HepG2 (cell line): Measurements from ENCODE around the gene DNAJA2. TPM values are rescaled to one million over a fixed set of nuclear protein-coding genes. Genes with fewer than 3 reads are reported as not detected.
A peak's percentile ranks its signal among the peaks of the same experiment; 100 is the strongest.

Experiments used
- FOXP4 ChIP-seq: sonication (generic); formaldehyde crosslinking; IDR thresholded peaks from 2 replicates; pipeline ENCODE4 v1.4.0; 2020; ENCODE audit warnings: missing genetic modification reagents
- HES4 ChIP-seq: sonication (generic); formaldehyde crosslinking; IDR thresholded peaks from 2 replicates; pipeline ENCODE4 v1.9.0; 2021; ENCODE audit warnings: mild to moderate bottlenecking, missing genetic modification reagents, borderline replicate concordance
- IKZF1 ChIP-seq: fragments of 450-650 bp; IDR thresholded peaks from 2 replicates; pipeline ENCODE4 v1.7.1; 2016
- IRF1 ChIP-seq: sonication (generic); formaldehyde crosslinking; IDR thresholded peaks from 2 replicates; pipeline ENCODE4 v1.4.0; 2020; ENCODE audit warnings: low read depth, mild to moderate bottlenecking, missing genetic modification reagents
- KDM1A ChIP-seq: IDR thresholded peaks from 2 replicates; pipeline ENCODE4 v1.6.1; 2016; ENCODE audit warnings: missing compliant biosample characterization
- KLF11 ChIP-seq: IDR thresholded peaks from 2 replicates; pipeline ENCODE4 v1.6.1; 2016; ENCODE audit warnings: missing compliant biosample characterization
- MAX ChIP-seq: IDR thresholded peaks from 2 replicates; pipeline ENCODE4 v1.6.1; 2012; ENCODE audit warnings: inconsistent platforms
- MED13 ChIP-seq: sonication (generic); formaldehyde crosslinking; IDR thresholded peaks from 2 replicates; pipeline ENCODE4 v1.5.0; 2020; ENCODE audit warnings: missing genetic modification reagents
- NFIC ChIP-seq: IDR thresholded peaks from 2 replicates; pipeline ENCODE4 v1.6.1; 2012; ENCODE audit warnings: mild to moderate bottlenecking, low read length, inconsistent platforms
- ZBTB7B ChIP-seq: sonication (generic); formaldehyde crosslinking; IDR thresholded peaks from 2 replicates; pipeline ENCODE4 v1.4.0; 2020; ENCODE audit warnings: missing genetic modification reagents
- ZNF205 ChIP-seq: IDR thresholded peaks from 2 replicates; pipeline ENCODE4 v1.6.1; 2018; ENCODE audit warnings: missing biosample characterization, missing genetic modification reagents
- ZNF225 ChIP-seq: sonication (generic); formaldehyde crosslinking; IDR thresholded peaks from 2 replicates; pipeline ENCODE4 v1.4.0; 2020; ENCODE audit warnings: mild to moderate bottlenecking, missing genetic modification reagents
- ZNF382 ChIP-seq: sonication (generic); formaldehyde crosslinking; IDR thresholded peaks from 2 replicates; pipeline ENCODE4 v1.5.0; 2020; ENCODE audit warnings: missing genetic modification reagents, mild to moderate bottlenecking, borderline replicate concordance
- ZNF644 ChIP-seq: IDR thresholded peaks from 2 replicates; pipeline ENCODE4 v1.6.1; 2016; ENCODE audit warnings: low read depth
- ZNF713 ChIP-seq: sonication (generic); formaldehyde crosslinking; IDR thresholded peaks from 2 replicates; pipeline ENCODE4 v1.4.0; 2020; ENCODE audit warnings: mild to moderate bottlenecking, missing genetic modification reagents
- ZNF879 ChIP-seq: sonication (generic); formaldehyde crosslinking; IDR thresholded peaks from 2 replicates; pipeline ENCODE4 v1.8.1; 2023; ENCODE audit warnings: missing genetic modification reagents
- polyA plus RNA-seq, 8 experiments: library from polyadenylated mRNA; depleted of rRNA in 3 of 8; stranded (reverse) in 7 of 8; unstranded in 1 of 8; fragments of >200 nt; fragmentation: Illumina TruSeq in 4 of 8; extraction: Trizol in 4 of 8; gene quantifications; 2 replicates each; pipeline versions ENCODE4 v1.2.1 to v1.2.3, GENCODE V29; 2011 to 2016; ENCODE audit warnings: low read depth in 4 of 8, missing spikeins in 1 of 8, mixed read lengths in 1 of 8; ENCODE audit not compliant: insufficient read depth in 1 of 8
- total RNA-seq, 5 experiments: library from RNA; depleted of rRNA; stranded (reverse); fragments of >200 nt; fragmentation: Illumina TruSeq; extraction: Trizol; gene quantifications; 2 replicates each; pipeline ENCODE4 v1.2.3, GENCODE V29; 2016; ENCODE audit warnings: low read depth in 1 of 5
- TF ChIP-seq, protein P1 (sequence below): IDR thresholded peaks from 2 replicates; pipeline ENCODE4 v1.6.1; 2016; ENCODE audit warnings: low read depth
- TF ChIP-seq, protein P2 (sequence below): IDR thresholded peaks from 2 replicates; pipeline ENCODE4 v1.6.1; 2016
- TF ChIP-seq, protein P3 (sequence below): sonication (generic); formaldehyde crosslinking; IDR thresholded peaks from 2 replicates; pipeline ENCODE4 v1.8.1; 2023; ENCODE audit warnings: missing genetic modification reagents, mild to moderate bottlenecking, borderline replicate concordance

DNAJA2 gene
- total and polyA plus RNA-seq, 2 of the 13 experiments (the other 11 are each of a cell fraction or from before 2014, with no cell fraction given), result 25.4 to 176 TPM

DNA sequence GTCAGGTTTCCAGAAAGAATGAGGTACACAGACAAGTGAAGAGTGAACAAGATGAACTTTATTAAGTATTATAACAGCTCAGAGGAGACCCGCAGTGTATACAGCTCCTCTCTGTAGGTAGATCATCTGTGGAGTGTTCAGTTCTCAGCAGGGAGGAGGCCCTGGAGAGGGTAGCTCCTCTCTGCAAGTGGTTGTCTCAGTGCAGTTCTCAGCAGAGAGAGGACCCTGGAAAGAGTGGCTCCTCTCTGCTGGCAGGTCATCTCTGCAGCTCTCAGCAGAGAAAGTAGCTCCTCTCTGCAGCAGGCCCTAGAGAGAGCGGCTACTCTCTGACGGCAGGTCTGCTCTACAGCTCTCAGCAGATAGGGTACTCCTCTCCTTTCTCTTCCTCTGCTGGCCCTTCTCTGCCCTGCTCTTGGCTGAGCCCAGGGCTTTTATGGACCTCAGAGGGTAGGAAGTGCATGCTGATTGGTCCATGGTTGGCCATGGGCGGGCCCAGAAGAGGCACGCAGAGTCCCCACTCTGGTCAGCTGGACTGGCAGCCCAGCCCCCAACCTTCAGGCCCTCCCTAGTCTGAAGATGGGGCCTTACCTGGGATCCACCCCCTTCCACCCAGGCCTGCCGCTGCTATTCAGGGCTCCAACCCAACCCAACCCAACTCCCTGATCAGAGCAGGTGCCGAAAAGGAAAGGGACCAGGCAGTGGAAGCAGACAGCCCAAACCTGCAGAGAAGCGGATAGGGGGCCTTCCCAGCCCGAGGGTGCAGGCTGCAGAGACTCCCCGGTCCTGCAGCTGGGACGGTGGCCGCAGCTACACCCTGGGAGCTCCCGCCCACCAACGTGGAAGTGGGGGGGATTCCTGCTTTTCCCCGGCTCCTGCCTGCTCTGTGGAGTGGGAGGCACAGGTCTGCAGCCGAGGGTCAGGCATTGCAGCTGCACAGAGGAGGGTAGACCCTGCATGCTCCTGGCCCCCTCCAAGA is 18.5 kb upstream of the DNAJA2 start (continued):
- TF ChIP-seq, protein P1, sequence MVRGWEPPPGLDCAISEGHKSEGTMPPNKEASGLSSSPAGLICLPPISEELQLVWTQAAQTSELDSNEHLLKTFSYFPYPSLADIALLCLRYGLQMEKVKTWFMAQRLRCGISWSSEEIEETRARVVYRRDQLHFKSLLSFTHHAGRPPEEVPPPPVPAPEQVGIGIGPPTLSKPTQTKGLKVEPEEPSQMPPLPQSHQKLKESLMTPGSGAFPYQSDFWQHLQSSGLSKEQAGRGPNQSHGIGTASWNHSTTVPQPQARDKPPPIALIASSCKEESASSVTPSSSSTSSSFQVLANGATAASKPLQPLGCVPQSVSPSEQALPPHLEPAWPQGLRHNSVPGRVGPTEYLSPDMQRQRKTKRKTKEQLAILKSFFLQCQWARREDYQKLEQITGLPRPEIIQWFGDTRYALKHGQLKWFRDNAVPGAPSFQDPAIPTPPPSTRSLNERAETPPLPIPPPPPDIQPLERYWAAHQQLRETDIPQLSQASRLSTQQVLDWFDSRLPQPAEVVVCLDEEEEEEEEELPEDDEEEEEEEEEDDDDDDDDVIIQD, result 0 out of 2 replicates have a peak, but pooled peaks have one; percentile 14
- TF ChIP-seq KDM1A, result no peak
- TF ChIP-seq ZNF205, result peak; percentile 40; the same call in 1 of the 2 replicates
- no peak for TF ChIP-seq IRF1
- TF ChIP-seq FOXP4 (CRISPR knock-in tag), result no peak
- peak; percentile 34; the same call in 1 of the 2 replicates for TF ChIP-seq HES4 (CRISPR knock-in tag)
- TF ChIP-seq, protein P2, sequence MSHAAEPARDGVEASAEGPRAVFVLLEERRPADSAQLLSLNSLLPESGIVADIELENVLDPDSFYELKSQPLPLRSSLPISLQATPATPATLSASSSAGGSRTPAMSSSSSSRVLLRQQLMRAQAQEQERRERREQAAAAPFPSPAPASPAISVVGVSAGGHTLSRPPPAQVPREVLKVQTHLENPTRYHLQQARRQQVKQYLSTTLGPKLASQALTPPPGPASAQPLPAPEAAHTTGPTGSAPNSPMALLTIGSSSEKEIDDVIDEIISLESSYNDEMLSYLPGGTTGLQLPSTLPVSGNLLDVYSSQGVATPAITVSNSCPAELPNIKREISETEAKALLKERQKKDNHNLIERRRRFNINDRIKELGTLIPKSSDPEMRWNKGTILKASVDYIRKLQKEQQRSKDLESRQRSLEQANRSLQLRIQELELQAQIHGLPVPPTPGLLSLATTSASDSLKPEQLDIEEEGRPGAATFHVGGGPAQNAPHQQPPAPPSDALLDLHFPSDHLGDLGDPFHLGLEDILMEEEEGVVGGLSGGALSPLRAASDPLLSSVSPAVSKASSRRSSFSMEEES (CRISPR knock-in tag), result no peak
- TF ChIP-seq, protein P3, sequence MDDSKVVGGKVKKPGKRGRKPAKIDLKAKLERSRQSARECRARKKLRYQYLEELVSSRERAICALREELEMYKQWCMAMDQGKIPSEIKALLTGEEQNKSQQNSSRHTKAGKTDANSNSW (CRISPR knock-in tag), result no peak
- no peak for TF ChIP-seq ZNF225
- no peak for TF ChIP-seq ZNF713
- no peak for TF ChIP-seq MAX
- TF ChIP-seq MED13 (CRISPR knock-in tag), result no peak
- TF ChIP-seq IKZF1, result no peak
- TF ChIP-seq ZNF644 (CRISPR knock-in tag), result no peak
- no peak for TF ChIP-seq ZBTB7B (CRISPR knock-in tag)
- no peak for TF ChIP-seq ZNF382 (CRISPR knock-in tag)
- TF ChIP-seq KLF11, result no peak
- TF ChIP-seq NFIC, result no peak
- no peak for TF ChIP-seq ZNF879 (CRISPR knock-in tag)
